HepG2 (cell line): Measurements from ENCODE around the gene SLC17A9. TPM values are rescaled to one million over a fixed set of nuclear protein-coding genes. Genes with fewer than 3 reads are reported as not detected.

Experiments
- ATF7 ChIP-seq, 2 experiments: fragments of 450-650 bp in 1 of 2; sonication (generic) in 1 of 2; formaldehyde crosslinking in 1 of 2; IDR thresholded peaks; 2 replicates each; pipeline versions ENCODE4 v1.4.0 to v1.6.1; 2016 to 2020; ENCODE audit warnings: antibody characterized with exemption in 1 of 2, mild to moderate bottlenecking in 1 of 2, missing genetic modification reagents in 1 of 2
- CSRNP1 ChIP-seq: sonication (generic); formaldehyde crosslinking; IDR thresholded peaks from 2 replicates; pipeline ENCODE4 v1.8.1; 2023; ENCODE audit warnings: mild to moderate bottlenecking, missing genetic modification reagents
- FOXC1 ChIP-seq: sonication (generic); formaldehyde crosslinking; IDR thresholded peaks from 2 replicates; pipeline ENCODE4 v1.8.0; 2022; ENCODE audit warnings: mild to moderate bottlenecking, missing genetic modification reagents, borderline replicate concordance
- HNF4G ChIP-seq, 2 experiments: sonication (generic) in 1 of 2; formaldehyde crosslinking in 1 of 2; IDR thresholded peaks; 2 replicates each; pipeline versions ENCODE4 v1.4.0 to v1.6.1; 2011 to 2020; ENCODE audit warnings: borderline replicate concordance in 2 of 2, low read depth in 2 of 2, mild to moderate bottlenecking in 2 of 2, low read length in 1 of 2, missing genetic modification reagents in 1 of 2, moderate library complexity in 1 of 2
- KDM5B ChIP-seq: sonication (generic); formaldehyde crosslinking; IDR thresholded peaks from 2 replicates; pipeline ENCODE4 v1.4.0; 2020; ENCODE audit warnings: missing genetic modification reagents, mild to moderate bottlenecking, borderline replicate concordance
- MEIS2 ChIP-seq: sonication (generic); formaldehyde crosslinking; IDR thresholded peaks from 2 replicates; pipeline ENCODE4 v1.9.0; 2021; ENCODE audit warnings: mild to moderate bottlenecking, missing genetic modification reagents
- RORA ChIP-seq: sonication (generic); formaldehyde crosslinking; IDR thresholded peaks from 2 replicates; pipeline ENCODE4 v1.5.0; 2020; ENCODE audit warnings: mild to moderate bottlenecking, missing genetic modification reagents, moderate library complexity
- TBP ChIP-seq: sonication (generic); formaldehyde crosslinking; IDR thresholded peaks from 2 replicates; pipeline ENCODE4 v1.5.0; 2020; ENCODE audit warnings: missing genetic modification reagents
- TBX3 ChIP-seq: fragments of 450-650 bp; IDR thresholded peaks from 2 replicates; pipeline ENCODE4 v1.6.1; 2017; ENCODE audit warnings: antibody characterized with exemption, mild to moderate bottlenecking, inconsistent platforms, borderline replicate concordance
- TP53 ChIP-seq: sonication (generic); formaldehyde crosslinking; conservative IDR thresholded peaks from 2 replicates; pipeline ENCODE4 v1.4.0; 2020; ENCODE audit warnings: missing genetic modification reagents
- ZBTB7B ChIP-seq: sonication (generic); formaldehyde crosslinking; IDR thresholded peaks from 2 replicates; pipeline ENCODE4 v1.4.0; 2020; ENCODE audit warnings: missing genetic modification reagents
- ZFP36L2 ChIP-seq: sonication (generic); formaldehyde crosslinking; IDR thresholded peaks from 2 replicates; pipeline ENCODE4 v1.4.0; 2020; ENCODE audit warnings: missing genetic modification reagents
- ZNF142 ChIP-seq: sonication (generic); formaldehyde crosslinking; IDR thresholded peaks from 2 replicates; pipeline ENCODE4 v1.4.0; 2020; ENCODE audit warnings: missing genetic modification reagents
- ZNF430 ChIP-seq: sonication (generic); formaldehyde crosslinking; IDR thresholded peaks from 2 replicates; pipeline ENCODE4 v1.9.0; 2021; ENCODE audit warnings: mild to moderate bottlenecking, missing genetic modification reagents
- ZNF703 ChIP-seq: sonication (generic); formaldehyde crosslinking; IDR thresholded peaks from 2 replicates; pipeline ENCODE4 v1.5.1; 2020; ENCODE audit warnings: missing genetic modification reagents, mild to moderate bottlenecking, moderate library complexity, borderline replicate concordance
- ZNF878 ChIP-seq: sonication (generic); formaldehyde crosslinking; IDR thresholded peaks from 2 replicates; pipeline ENCODE4 v1.8.1; 2023; ENCODE audit warnings: mild to moderate bottlenecking, missing genetic modification reagents, moderate library complexity
- ZSCAN12 ChIP-seq: sonication (generic); formaldehyde crosslinking; IDR thresholded peaks from 2 replicates; pipeline ENCODE4 v1.9.0; 2021; ENCODE audit warnings: mild to moderate bottlenecking, missing genetic modification reagents
- polyA plus RNA-seq, 8 experiments: library from polyadenylated mRNA; depleted of rRNA in 3 of 8; stranded (reverse) in 7 of 8; unstranded in 1 of 8; fragments of >200 nt; fragmentation: Illumina TruSeq in 4 of 8; extraction: Trizol in 4 of 8; gene quantifications; 2 replicates each; pipeline versions ENCODE4 v1.2.1 to v1.2.3, GENCODE V29; 2011 to 2016; ENCODE audit warnings: low read depth in 4 of 8, missing spikeins in 1 of 8, mixed read lengths in 1 of 8; ENCODE audit not compliant: insufficient read depth in 1 of 8
- total RNA-seq, 5 experiments: library from RNA; depleted of rRNA; stranded (reverse); fragments of >200 nt; fragmentation: Illumina TruSeq; extraction: Trizol; gene quantifications; 2 replicates each; pipeline ENCODE4 v1.2.3, GENCODE V29; 2016; ENCODE audit warnings: low read depth in 1 of 5
- TF ChIP-seq, protein P1 (sequence below): sonication (generic); formaldehyde crosslinking; IDR thresholded peaks from 2 replicates; pipeline ENCODE4 v1.4.0; 2020; ENCODE audit warnings: missing genetic modification reagents
- TF ChIP-seq, protein P2 (sequence below): sonication (generic); formaldehyde crosslinking; IDR thresholded peaks from 2 replicates; pipeline ENCODE4 v1.5.0; 2020; ENCODE audit warnings: missing genetic modification reagents

Gene SLC17A9
- total and polyA plus RNA-seq, 2 of the 13 experiments (the other 11 are each of a cell fraction or from before 2014, with no cell fraction given): 110 to 191 TPM

GRCh38 chr20:62967628-62968351, 15.3 kb downstream of the SLC17A9 start (continued):
- TF ChIP-seq, protein P1, sequence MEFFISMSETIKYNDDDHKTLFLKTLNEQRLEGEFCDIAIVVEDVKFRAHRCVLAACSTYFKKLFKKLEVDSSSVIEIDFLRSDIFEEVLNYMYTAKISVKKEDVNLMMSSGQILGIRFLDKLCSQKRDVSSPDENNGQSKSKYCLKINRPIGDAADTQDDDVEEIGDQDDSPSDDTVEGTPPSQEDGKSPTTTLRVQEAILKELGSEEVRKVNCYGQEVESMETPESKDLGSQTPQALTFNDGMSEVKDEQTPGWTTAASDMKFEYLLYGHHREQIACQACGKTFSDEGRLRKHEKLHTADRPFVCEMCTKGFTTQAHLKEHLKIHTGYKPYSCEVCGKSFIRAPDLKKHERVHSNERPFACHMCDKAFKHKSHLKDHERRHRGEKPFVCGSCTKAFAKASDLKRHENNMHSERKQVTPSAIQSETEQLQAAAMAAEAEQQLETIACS (CRISPR knock-in tag): no peak
- TF ChIP-seq FOXC1: no peak
- no peak for TF ChIP-seq ZNF703 (CRISPR knock-in tag)
- TF ChIP-seq TBP (CRISPR knock-in tag): no peak
- 0 out of 2 replicates have a peak, but pooled peaks have one; percentile 58 for TF ChIP-seq ZNF430 (CRISPR knock-in tag)
- TF ChIP-seq ZSCAN12: no peak
- TF ChIP-seq ZFP36L2 (CRISPR knock-in tag): no peak
- TF ChIP-seq, protein P2, sequence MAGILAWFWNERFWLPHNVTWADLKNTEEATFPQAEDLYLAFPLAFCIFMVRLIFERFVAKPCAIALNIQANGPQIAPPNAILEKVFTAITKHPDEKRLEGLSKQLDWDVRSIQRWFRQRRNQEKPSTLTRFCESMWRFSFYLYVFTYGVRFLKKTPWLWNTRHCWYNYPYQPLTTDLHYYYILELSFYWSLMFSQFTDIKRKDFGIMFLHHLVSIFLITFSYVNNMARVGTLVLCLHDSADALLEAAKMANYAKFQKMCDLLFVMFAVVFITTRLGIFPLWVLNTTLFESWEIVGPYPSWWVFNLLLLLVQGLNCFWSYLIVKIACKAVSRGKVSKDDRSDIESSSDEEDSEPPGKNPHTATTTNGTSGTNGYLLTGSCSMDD (CRISPR knock-in tag): no peak
- TF ChIP-seq KDM5B (CRISPR knock-in tag): peak; percentile 63; the same call in 1 of the 2 replicates
- TF ChIP-seq TP53 (CRISPR knock-in tag): no peak
- no peak; the same call in 1 of the 2 replicates for TF ChIP-seq CSRNP1 (CRISPR knock-in tag)
- no peak for TF ChIP-seq ATF7 (IDR thresholded peaks at IDR 0.05)
- no peak for TF ChIP-seq ATF7 (CRISPR knock-in tag; IDR thresholded peaks at IDR 0.05)
- TF ChIP-seq ZNF142: no peak
- no peak for TF ChIP-seq MEIS2 (CRISPR knock-in tag)
- no peak for TF ChIP-seq ZNF878
- no peak for TF ChIP-seq ZBTB7B
- no peak for TF ChIP-seq TBX3
- TF ChIP-seq RORA (CRISPR knock-in tag): no peak
- TF ChIP-seq HNF4G (IDR thresholded peaks at IDR 0.05; ENCODE audit: borderline replicate concordance, low read depth, low read length): no peak
- TF ChIP-seq HNF4G (CRISPR knock-in tag; IDR thresholded peaks at IDR 0.05; ENCODE audit: borderline replicate concordance, low read depth): no peak
